ENCODE results near the gene MORN5.

The MORN5 gene

GRCh38 chr9:122216138-122216797, 56.6 kb downstream of the MORN5 start:
- Histone ChIP-seq H3K9me3 (ENCODE audit: control insufficient read depth in 2 of 2, low read length in 2 of 2) (no peaks in the 10 kb centered on the region), H3K9ac (ENCODE audit: low read length in 2 of 2) (no peak overlapping the region), H3K27me3 (ENCODE audit: control insufficient read depth in 1 of 2, insufficient read depth in 2 of 2, low read length in 2 of 2) (peaks cover 65 to 84% of the 10 kb centered on the region in 2 donors), H3K4me3 (ENCODE audit: low read length in 2 of 2) (no peak overlapping the region), H3K27ac (ENCODE audit: low read length) (no peak overlapping the region), H3K4me1 (ENCODE audit: control insufficient read depth, insufficient read depth, low read length) (peaks cover 32% of the 10 kb centered on the region), H3K36me3 (ENCODE audit: control insufficient read depth in 2 of 2, insufficient read depth in 2 of 2, low read length in 2 of 2) (no peaks in the 10 kb centered on the region)

GRCh38 chr9:122216798-122217418, 57.2 kb downstream of the MORN5 start:
- Histone ChIP-seq H3K27me3 (ENCODE audit: control insufficient read depth in 1 of 2, insufficient read depth in 2 of 2, low read length in 2 of 2) (peaks cover 68 to 84% of the 10 kb centered on the region in 2 donors), H3K36me3 (ENCODE audit: control insufficient read depth in 2 of 2, insufficient read depth in 2 of 2, low read length in 2 of 2) (no peaks in the 10 kb centered on the region), H3K27ac (ENCODE audit: low read length) (no peak overlapping the region), H3K9me3 (ENCODE audit: control insufficient read depth in 2 of 2, low read length in 2 of 2) (no peaks in the 10 kb centered on the region), H3K4me3 (ENCODE audit: low read length in 2 of 2) (no peak overlapping the region), H3K9ac (ENCODE audit: low read length in 2 of 2) (no peak overlapping the region), H3K4me1 (ENCODE audit: control insufficient read depth, insufficient read depth, low read length) (peaks cover 32% of the 10 kb centered on the region)

GRCh38 chr9:122217640-122218039, 57.9 kb downstream of the MORN5 start:
- Histone ChIP-seq H3K9me3 (ENCODE audit: control insufficient read depth in 2 of 2, low read length in 2 of 2) (no peaks in the 10 kb centered on the region), H3K27ac (ENCODE audit: low read length) (no peak overlapping the region), H3K4me1 (ENCODE audit: control insufficient read depth, insufficient read depth, low read length) (peaks cover 32% of the 10 kb centered on the region), H3K36me3 (ENCODE audit: control insufficient read depth in 2 of 2, insufficient read depth in 2 of 2, low read length in 2 of 2) (no peaks in the 10 kb centered on the region), H3K9ac (ENCODE audit: low read length in 2 of 2) (no peak overlapping the region), H3K4me3 (ENCODE audit: low read length in 2 of 2) (no peak overlapping the region), H3K27me3 (ENCODE audit: control insufficient read depth in 1 of 2, insufficient read depth in 2 of 2, low read length in 2 of 2) (peaks cover 73 to 85% of the 10 kb centered on the region in 2 donors)

GRCh38 chr9:122218071-122218934, 58.6 kb downstream of the MORN5 start:
- H3K27me3 ChIP-seq (ENCODE audit: control insufficient read depth in 1 of 2, insufficient read depth in 2 of 2, low read length in 2 of 2), result peaks cover 71 to 78% of the 10 kb centered on the region in 2 donors
- H3K9ac ChIP-seq (ENCODE audit: low read length in 2 of 2), result no peak overlapping the region
- H3K4me3 ChIP-seq (ENCODE audit: low read length in 2 of 2), result no peak overlapping the region
- peaks cover 29% of the 10 kb centered on the region for H3K4me1 ChIP-seq (ENCODE audit: control insufficient read depth, insufficient read depth, low read length)
- no peaks in the 10 kb centered on the region for H3K9me3 ChIP-seq (ENCODE audit: control insufficient read depth in 2 of 2, low read length in 2 of 2)
- no peaks in the 10 kb centered on the region for H3K36me3 ChIP-seq (ENCODE audit: control insufficient read depth in 2 of 2, insufficient read depth in 2 of 2, low read length in 2 of 2)
- no peak overlapping the region for H3K27ac ChIP-seq (ENCODE audit: low read length)

GRCh38 chr9:122218935-122219855, 59.5 kb downstream of the MORN5 start:
- H3K9ac ChIP-seq (ENCODE audit: low read length in 2 of 2), result no peak overlapping the region
- no peaks in the 10 kb centered on the region for H3K9me3 ChIP-seq (ENCODE audit: control insufficient read depth in 2 of 2, low read length in 2 of 2)
- H3K4me1 ChIP-seq (ENCODE audit: control insufficient read depth, insufficient read depth, low read length), result peaks cover 21% of the 10 kb centered on the region
- H3K36me3 ChIP-seq (ENCODE audit: control insufficient read depth in 2 of 2, insufficient read depth in 2 of 2, low read length in 2 of 2), result no peaks in the 10 kb centered on the region
- H3K27me3 ChIP-seq (ENCODE audit: control insufficient read depth in 1 of 2, insufficient read depth in 2 of 2, low read length in 2 of 2), result peaks cover 70 to 71% of the 10 kb centered on the region in 2 donors
- H3K27ac ChIP-seq (ENCODE audit: low read length), result no peak overlapping the region
- H3K4me3 ChIP-seq (ENCODE audit: low read length in 2 of 2), result peak overlapping the region in 1 of 2 donors; percentile 35

GRCh38 chr9:122219856-122220672, 60.4 kb downstream of the MORN5 start:
- Histone ChIP-seq H3K4me1 (ENCODE audit: control insufficient read depth, insufficient read depth, low read length) (peaks cover 19% of the 10 kb centered on the region), H3K36me3 (ENCODE audit: control insufficient read depth in 2 of 2, insufficient read depth in 2 of 2, low read length in 2 of 2) (no peaks in the 10 kb centered on the region), H3K27ac (ENCODE audit: low read length) (no peak overlapping the region), H3K9me3 (ENCODE audit: control insufficient read depth in 2 of 2, low read length in 2 of 2) (no peaks in the 10 kb centered on the region), H3K27me3 (ENCODE audit: control insufficient read depth in 1 of 2, insufficient read depth in 2 of 2, low read length in 2 of 2) (peaks cover 74 to 76% of the 10 kb centered on the region in 2 donors), H3K4me3 (ENCODE audit: low read length in 2 of 2) (peak overlapping the region in 1 of 2 donors; percentile 40), H3K9ac (ENCODE audit: low read length in 2 of 2) (no peak overlapping the region)

DNA sequence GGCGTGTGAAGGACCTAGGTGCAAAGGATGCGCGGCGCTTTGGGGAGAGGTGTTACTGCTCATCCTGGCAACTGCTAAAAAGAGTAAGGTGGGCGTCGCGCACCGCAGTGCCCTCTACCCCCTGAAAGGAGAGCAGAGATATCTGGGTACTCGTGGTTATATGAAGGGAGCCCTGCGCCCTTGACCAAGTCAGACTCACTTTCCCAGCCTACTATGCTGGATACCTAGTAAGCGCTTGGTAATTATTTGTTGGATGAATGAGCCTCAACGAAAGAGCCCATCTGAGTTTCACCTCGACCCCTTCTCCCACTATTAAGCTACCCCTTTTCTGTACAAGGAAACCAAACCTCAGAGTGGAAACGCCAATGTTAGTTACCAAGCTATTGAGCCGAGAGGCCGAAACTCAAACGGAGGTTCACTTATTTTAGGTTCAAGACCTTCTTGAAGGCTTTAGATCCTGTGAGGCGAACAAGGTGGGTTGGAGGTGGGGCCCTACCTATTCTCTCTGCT, 61.0 kb downstream of the MORN5 start:
- Histone ChIP-seq H3K4me1 (ENCODE audit: control insufficient read depth, insufficient read depth, low read length) (peaks cover 22% of the 10 kb centered on the region), H3K9ac (ENCODE audit: low read length in 2 of 2) (no peak overlapping the region), H3K4me3 (ENCODE audit: low read length in 2 of 2) (peak overlapping the region in 1 of 2 donors; percentile 8), H3K27ac (ENCODE audit: low read length) (no peak overlapping the region), H3K27me3 (ENCODE audit: control insufficient read depth in 1 of 2, insufficient read depth in 2 of 2, low read length in 2 of 2) (peaks cover 76 to 77% of the 10 kb centered on the region in 2 donors), H3K9me3 (ENCODE audit: control insufficient read depth in 2 of 2, low read length in 2 of 2) (no peaks in the 10 kb centered on the region), H3K36me3 (ENCODE audit: control insufficient read depth in 2 of 2, insufficient read depth in 2 of 2, low read length in 2 of 2) (no peaks in the 10 kb centered on the region)

- H3K9ac ChIP-seq (ENCODE audit: low read length in 2 of 2), result no peak overlapping the region
- H3K36me3 ChIP-seq (ENCODE audit: control insufficient read depth in 2 of 2, insufficient read depth in 2 of 2, low read length in 2 of 2), result no peaks in the 10 kb centered on the region
- peaks cover 27% of the 10 kb centered on the region for H3K4me1 ChIP-seq (ENCODE audit: control insufficient read depth, insufficient read depth, low read length)
- H3K27me3 ChIP-seq (ENCODE audit: control insufficient read depth in 1 of 2, insufficient read depth in 2 of 2, low read length in 2 of 2), result peaks cover 76 to 77% of the 10 kb centered on the region in 2 donors
- H3K9me3 ChIP-seq (ENCODE audit: control insufficient read depth in 2 of 2, low read length in 2 of 2), result no peaks in the 10 kb centered on the region
- H3K27ac ChIP-seq (ENCODE audit: low read length), result no peak overlapping the region
- H3K4me3 ChIP-seq (ENCODE audit: low read length in 2 of 2), result no peak overlapping the region
Measured at GRCh38 chr9:122221183-122221811, 61.6 kb downstream of the MORN5 start.

DNA sequence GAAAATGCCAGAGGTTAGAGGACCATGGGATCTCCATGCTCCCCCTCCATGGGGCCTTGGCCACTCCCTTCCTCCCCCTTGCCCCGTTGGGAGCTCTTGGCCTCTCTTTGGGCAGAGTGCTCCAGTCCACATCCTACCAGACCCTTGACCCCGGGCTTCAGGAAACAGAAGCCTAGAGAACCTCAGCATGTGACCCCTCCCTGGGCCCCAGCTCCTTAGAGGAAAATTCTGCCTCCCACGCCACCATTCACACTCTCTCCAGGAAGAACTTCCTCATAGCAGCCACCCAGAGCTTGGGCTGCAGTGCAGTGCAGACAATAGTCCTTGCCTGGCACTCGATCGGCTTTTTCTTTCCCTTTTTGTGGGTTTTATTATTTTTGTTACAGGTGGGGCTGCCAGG, 63.1 kb downstream of the MORN5 start:
- Histone ChIP-seq H3K4me1 (ENCODE audit: control insufficient read depth, insufficient read depth, low read length) (peaks cover 35% of the 10 kb centered on the region), H3K36me3 (ENCODE audit: control insufficient read depth in 2 of 2, insufficient read depth in 2 of 2, low read length in 2 of 2) (no peaks in the 10 kb centered on the region), H3K9ac (ENCODE audit: low read length in 2 of 2) (no peak overlapping the region), H3K27ac (ENCODE audit: low read length) (no peak overlapping the region), H3K9me3 (ENCODE audit: control insufficient read depth in 2 of 2, low read length in 2 of 2) (no peaks in the 10 kb centered on the region), H3K27me3 (ENCODE audit: control insufficient read depth in 1 of 2, insufficient read depth in 2 of 2, low read length in 2 of 2) (peaks cover 82 to 86% of the 10 kb centered on the region in 2 donors), H3K4me3 (ENCODE audit: low read length in 2 of 2) (no peak overlapping the region)

Measured in stomach smooth muscle (tissue), 2 donors.